CD4-positive, alpha-beta T cell treated with Interferon alpha-2 for 1 hour (primary cell): Measurements from ENCODE around the gene VIPR1.

Source experiments
- DNase-seq, 2 donors: peaks; one replicate each; pipeline ENCODE4 v3.0.0-alpha.2; 2020 to 2022

Gene VIPR1

DNA sequence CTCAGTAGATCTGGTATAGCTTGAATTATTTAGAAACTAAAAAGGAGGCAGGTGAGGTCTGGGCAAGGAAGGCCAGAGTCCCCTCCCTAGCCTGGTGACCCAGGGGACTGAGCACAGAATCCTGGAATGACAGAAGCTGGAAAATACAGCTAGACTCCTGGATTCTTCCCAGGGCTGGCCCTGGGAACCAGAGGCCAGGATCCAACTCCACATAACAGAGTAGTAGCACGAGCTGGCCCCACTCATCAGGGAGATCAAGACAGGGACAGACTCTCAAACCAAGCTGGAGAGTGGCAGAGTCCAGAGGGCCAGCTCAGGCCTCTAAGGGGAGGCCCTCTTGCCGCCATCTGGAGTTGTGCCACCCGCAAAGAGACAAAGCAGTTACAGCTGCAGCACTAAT, 10.7 kb downstream of the VIPR1 start:
- no peak for DNase-seq

DNA sequence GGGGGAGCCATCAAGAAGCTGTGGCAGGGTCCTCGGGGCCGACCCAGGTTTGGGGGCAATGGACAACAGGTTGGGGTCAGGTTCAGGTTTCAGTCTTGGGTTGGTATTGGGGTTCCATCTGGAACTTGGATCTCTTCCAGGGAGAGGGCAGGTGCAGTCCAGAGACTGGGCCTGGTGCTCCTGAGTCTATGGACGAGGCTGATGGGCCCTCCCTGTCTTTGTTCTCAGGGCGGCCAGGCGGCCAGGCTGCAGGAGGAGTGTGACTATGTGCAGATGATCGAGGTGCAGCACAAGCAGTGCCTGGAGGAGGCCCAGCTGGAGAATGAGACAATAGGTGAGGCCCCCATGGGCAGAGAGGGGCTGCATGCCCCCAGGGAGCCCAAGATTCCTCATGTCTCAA, 11.1 kb downstream of the VIPR1 start:
- DNase-seq: no peak

DNA sequence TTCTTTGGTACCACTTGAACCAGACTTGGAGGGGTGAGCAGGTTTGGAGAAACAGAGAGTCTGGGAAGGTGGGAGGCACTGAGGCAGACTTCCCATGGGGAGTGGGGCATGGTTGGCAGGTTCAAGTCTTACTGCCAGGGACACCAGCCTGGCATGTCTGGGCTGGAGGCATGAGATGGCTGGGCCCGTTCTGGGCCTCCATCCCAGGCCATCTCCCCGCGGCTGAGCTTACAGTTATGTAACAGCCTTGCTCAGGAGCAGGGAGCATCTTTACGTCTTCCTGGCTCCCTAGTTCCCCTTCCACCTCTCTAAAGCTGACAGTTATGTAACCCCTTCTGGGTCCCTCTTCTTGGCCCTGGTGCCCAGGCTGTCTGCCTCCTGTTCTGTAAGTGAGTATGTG, 12.4 kb downstream of the VIPR1 start:
- DNase-seq: no peak

DNA sequence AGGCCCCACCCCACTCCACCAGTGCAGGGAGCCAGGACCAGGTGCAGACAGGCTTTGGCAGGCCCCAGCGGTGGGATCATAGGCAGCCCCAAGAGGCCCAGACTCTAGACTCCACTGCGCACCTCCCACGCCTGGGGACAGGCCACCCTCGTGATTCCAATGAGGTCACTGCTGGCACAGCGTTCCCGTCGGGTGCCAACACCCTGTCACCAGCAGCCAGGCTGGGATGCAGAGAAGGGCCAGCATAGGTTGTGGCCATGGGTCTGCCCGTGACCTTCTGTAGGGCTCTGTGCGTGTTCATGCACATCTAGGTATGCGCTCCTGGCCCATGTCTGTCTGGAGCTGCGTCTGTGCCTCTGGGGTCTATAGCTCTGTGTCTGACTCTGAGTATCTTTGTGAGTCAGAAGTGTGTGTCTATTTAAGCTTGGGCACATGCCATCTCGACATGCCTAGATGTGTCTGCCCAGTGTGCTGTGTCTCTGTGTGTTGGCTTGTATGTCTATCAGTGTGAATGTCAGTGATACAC, 13.0 kb downstream of the VIPR1 start:
- no peak for DNase-seq

DNA sequence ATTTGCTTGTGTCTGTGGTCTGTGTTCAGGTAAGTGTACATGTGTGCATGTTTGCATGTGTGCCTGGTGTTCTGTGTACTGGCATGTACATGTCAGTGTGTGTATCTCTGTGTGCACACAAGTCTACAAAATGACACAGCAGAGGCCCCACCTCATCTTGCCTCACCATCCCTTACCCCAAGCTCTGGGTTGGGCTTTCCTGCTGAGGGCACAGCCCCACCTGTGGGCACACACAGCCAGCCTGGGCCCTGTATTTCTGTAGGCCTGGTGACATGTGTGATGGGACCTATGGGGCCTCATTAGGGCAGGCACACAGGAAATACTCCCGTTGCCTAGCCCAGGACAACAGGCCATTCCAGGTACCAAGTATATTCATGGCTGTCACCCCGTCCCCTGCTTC, 13.5 kb downstream of the VIPR1 start:
- no peak for DNase-seq

DNA sequence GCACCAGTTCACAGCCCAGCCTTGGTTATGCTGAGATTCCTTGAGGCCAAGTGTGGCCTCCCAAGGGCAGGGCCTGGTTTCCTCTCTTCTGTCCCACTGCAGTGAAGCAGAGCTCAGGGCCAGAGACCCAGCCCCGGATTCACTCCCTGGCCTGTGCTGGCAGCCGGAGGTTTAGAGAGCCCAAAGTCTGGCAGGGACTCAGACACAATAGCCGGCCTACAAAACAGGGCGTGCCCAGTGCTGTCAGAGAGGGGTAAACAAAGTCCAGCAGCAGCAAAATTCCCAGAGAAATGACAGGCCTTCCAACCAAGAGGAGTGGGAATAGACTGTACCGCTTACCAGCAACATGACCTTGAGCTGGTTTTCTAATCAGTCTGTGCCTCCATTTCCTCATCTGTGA, 14.0 kb downstream of the VIPR1 start:
- DNase-seq: no peak

DNA sequence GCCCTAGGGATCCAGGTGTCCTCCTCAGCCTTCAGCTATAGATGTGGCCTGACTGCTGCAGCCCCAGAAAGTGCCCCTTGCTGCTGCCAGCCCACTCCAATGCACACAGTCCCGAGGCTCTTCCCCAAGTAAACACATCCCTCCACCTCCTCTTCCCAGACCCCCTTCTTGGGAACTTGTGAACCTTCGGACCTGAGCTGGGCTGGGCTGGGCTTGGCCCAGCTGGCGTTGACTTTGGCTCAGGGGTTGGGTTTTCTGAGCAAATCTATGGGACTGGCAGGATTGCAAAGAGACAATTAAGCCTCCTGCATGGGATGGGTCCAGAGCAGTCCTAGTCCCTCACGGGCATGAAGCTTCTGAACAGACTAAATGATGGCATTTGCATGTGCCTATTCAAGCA, 14.7 kb downstream of the VIPR1 start:
- no peak for DNase-seq

DNA sequence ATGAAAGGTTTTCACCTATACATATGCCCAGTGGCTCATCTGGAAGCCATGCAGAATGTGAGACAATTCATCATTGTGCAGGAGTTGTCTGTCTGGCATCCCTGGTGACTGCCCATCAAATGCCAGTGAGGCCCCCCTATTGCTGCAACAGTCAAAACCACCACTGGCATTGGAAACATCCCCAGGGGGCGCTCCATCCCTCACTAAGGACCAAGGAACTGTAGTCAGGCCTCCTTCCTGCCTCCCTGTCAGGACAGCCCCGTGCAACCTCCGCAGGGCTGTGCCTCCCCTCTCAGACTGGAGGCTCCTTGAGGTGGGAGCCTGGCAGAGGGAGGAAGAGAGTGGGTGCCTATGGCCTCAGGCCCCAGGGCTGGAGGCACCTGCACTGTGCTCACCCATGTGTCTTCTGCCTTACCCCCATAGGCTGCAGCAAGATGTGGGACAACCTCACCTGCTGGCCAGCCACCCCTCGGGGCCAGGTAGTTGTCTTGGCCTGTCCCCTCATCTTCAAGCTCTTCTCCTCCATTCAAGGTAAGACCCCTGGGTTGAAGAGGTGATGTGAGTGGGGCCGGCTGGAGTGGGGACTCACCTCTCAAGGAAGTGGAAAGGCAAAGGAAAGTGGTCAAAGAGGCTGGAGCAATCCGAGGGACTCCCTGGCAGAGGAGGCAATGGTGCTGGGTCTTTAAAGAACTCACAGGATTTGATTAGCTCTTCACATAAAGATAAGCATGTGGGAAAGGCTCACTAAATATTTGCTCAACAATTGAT, 16.5 kb downstream of the VIPR1 start:
- DNase-seq: peak; percentile 26 to 70

DNA sequence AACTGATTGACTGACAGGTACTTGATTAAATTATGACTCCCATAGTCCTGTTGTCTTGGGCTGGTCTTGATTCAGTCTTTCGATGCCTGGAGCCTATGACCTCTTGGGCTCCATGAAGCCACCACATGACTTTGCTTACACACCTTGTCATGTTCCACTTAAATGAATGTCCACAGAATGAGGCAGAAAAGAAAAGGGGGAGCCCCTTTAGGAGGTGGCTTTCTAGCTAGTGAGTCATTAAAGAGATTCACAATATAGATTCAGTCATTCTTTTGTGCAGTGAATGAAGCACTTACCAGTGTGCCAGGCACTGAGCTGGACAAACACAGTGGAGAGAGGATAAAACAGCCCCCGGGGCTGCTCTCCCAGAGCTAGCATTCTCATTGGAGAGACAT, 17.1 kb downstream of the VIPR1 start:
- DNase-seq: no peak

DNA sequence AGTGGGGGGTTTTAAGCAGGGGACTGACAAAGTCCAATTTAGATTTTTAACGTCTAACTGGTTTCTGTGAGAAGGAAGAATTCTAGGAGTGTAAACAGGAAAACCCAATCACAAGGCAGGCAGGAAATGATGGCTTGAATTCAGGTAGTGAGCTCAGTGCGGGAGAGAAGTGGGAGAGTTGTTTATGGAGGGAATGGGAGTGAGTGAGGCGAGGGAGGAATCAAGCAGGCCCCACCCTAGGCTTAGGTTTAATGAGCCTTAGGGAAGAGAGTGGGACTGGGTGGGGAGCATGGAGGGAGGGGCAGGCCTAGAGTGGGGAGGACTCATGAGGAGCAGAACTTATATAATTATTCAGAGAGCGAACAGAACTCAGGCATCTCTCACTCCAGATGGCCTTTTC, 17.9 kb downstream of the VIPR1 start:
- no peak for DNase-seq

DNA sequence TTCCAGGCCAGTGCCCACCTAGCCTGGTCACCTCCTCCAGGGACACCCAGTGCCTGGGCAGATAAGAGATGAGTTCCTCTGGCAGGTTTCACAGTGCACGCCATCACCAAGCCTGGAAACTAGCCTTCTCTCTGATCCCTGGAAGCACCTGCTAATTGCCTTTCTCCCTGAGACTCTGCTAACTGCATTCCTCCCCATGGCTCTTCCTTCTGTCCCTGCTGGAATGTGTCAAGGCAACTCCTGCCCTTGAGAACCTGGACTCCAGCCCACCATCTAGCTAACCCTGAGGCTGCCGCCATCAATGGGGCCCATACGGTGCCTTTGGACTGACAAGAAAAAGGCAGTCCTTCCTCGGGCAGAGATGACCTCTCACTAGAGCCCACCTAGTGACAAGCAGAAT, 18.5 kb downstream of the VIPR1 start:
- DNase-seq: no peak

DNA sequence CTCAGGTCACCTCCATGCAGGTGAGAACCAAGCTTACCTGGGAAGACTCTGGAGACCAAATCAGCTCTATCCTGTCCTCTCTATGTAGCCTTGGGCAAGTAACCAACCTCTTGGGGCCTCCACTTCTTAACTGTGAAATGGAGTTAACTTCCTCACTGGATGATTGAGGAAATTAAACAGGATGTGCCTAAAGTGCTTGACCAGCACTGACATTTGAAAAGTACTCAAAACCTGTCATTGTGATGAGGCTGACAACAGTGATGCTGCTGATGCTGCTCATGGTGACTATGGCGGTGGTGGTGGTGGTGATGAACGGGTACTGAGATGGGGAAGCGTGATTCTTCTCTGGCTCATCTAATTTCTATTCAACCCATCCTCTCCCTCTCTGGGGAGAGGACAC, 22.3 kb downstream of the VIPR1 start:
- DNase-seq: no peak

DNA sequence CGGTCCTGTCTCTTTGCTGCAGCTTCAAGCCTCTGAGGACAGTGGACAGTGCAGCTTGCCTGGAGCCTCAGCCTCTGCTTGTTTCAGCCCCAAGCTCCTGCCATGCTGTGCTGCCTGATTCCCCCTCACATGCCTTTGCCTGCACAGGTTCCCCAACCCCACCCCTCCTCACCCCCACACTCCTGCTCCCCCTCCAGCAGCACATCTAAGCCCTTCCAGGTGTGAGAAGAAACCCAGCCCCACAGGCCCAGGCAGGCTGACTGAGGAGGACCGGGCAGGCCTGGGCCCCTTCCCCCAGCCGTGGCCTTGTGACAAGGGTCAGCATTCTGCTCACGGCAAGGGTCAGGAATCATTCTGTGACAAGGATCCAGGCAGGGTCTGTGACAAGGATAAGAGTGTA, 22.8 kb downstream of the VIPR1 start:
- no peak for DNase-seq

DNA sequence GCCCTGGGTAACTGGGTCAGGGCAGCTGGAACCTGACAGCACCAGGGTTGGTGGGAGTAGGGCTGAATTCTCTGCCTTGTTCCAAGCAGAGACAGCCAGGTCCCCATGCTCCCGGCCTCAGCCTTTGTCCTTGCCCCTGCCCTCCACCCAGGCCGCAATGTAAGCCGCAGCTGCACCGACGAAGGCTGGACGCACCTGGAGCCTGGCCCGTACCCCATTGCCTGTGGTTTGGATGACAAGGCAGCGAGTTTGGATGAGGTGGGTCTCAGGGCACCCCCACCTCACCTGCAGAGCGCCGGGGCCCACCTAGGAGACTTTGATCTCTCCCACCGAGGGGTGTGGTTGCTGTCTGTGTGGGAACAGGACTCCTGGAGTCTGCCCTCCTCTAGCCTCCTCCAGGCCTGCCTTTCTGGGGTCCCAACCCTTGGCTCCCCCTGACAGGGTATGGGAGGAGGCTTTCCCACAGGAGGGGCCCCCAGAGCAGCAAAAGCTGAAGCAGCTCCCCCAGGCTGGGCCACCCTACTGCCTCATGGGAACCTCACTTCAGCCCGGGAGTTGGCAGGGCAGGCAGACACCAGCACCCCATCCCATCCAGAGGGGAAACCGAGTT, 23.4 kb downstream of the VIPR1 start:
- DNase-seq: no peak

DNA sequence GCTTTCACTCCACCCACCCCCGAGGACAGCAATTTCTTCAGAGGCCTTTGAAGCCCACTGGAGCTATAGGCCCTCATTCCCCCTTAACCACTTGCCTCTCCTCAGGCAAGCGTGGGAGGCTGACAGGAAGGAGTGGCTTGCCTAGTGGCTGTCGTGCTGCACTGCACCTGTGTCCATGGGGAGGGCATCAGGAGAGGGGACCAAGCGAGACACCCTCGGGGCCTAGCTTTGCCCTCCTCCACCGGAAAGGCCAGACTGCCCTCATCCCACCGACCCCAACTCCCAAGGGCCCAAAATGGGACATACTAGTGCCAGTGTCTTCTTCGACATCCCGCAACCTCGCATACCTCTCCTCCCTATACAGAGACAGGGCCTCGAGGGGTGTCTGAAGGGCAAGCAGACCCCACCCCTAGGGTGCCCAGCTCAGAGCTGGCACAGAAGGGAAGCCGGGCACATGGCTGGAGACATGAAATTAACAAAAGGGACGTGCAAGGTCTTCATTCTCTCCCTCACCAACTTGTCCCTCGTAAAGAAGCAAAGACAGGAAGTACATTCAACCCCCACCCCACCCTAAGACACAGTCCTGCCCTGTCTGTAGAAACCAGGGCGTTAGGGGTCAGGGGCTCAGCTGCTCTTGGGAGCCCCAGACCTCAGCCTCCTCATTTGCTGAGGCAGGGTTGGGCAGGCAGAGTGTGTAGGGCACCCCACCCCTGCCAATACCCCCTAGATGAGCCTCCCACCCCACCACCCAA, 24.3 kb downstream of the VIPR1 start:
- DNase-seq: peak; percentile 23 to 55

DNA sequence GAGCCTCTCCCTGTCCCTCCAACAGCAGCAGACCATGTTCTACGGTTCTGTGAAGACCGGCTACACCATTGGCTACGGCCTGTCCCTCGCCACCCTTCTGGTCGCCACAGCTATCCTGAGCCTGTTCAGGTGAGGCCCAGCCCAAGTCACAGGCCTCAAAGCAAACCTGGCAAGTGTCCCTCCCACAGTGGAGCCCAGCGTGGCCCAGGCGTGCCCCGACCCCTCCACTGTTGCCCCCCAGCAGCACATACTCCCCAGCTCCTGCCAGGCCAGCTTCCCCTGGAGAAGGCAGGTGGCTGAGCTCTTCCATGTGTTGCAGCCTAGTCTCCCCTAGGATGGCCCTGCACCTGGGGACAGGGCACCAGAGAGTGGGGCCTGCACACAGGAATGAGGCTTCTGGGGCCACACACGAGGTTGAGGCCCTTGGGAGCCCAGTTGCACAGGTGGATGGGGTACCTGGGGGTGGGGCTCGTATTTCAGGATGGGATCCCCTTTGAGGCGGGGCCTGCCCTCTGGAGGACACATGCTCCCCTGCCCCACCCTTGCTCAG, 25.0 kb downstream of the VIPR1 start:
- DNase-seq: no peak

DNA sequence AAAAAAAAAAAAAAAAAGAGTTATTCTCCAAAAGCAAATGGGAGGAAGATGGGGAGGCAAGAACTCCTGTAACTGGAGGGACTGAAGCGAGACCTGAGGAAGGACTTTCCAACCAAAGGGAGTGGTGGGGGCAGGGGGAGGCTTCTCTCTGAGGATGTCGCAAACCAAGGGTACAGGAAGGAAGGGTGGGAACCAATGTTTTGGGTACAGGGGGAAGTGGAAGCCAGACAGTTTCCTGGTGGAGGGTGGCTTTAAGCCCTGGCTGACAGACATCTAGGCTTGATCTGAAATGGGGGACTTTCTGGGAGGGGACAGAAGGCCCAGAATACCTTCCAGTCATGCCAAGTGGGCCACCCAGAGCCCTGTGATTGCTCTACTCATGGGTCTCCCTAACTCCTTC, 27.0 kb downstream of the VIPR1 start:
- DNase-seq: peak; percentile 5 to 48

DNA sequence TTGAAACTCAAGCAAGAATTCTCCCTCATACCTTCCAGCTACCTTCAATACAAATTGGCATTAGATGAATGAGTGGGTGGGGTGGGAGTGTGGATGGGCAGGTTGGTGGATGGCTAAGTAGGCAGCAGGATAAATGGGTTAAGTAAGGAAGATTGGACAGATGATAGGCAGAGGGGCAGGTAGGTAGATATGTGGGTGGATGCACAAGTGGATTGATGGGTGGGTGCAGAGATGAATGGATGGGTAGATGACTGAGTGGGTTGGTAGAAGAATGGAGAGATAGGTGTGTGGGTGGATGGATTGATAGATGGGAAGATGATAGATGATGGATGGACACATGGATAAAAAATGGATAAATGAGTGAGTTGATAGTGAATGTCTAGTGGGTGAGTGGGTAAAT, 27.6 kb downstream of the VIPR1 start:
- no peak for DNase-seq

DNA sequence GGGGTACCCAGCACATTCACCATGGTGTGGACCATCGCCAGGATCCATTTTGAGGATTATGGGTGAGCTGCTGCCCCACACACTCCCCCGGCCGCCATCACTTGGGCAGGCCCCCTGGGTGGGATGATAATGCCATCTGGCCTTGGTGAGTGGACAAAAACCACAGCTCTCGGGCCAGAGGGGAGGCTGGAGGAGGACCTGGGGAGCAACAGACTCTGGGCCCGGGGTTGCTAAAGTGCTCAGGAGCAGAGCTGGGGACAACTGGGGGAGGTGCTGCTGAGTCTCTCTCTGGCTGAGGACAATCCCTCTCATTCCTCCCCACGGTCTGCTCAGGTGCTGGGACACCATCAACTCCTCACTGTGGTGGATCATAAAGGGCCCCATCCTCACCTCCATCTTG, 29.0 kb downstream of the VIPR1 start:
- DNase-seq: no peak

DNA sequence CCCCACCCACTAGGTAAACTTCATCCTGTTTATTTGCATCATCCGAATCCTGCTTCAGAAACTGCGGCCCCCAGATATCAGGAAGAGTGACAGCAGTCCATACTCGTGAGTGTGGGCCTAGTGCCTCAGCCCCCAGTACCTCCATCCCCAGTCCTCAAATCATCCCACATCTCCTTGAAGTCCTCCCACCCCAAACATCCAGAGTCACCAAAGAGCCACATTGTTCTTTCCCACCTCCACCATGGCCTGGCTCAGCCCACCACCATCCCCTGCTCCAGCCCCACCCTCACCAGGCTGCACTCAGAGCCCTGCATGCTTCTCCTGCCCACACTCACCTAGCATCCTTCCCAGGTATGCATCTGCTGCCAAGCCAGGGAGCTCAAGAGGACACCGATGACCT, 29.8 kb downstream of the VIPR1 start:
- DNase-seq: no peak

DNA sequence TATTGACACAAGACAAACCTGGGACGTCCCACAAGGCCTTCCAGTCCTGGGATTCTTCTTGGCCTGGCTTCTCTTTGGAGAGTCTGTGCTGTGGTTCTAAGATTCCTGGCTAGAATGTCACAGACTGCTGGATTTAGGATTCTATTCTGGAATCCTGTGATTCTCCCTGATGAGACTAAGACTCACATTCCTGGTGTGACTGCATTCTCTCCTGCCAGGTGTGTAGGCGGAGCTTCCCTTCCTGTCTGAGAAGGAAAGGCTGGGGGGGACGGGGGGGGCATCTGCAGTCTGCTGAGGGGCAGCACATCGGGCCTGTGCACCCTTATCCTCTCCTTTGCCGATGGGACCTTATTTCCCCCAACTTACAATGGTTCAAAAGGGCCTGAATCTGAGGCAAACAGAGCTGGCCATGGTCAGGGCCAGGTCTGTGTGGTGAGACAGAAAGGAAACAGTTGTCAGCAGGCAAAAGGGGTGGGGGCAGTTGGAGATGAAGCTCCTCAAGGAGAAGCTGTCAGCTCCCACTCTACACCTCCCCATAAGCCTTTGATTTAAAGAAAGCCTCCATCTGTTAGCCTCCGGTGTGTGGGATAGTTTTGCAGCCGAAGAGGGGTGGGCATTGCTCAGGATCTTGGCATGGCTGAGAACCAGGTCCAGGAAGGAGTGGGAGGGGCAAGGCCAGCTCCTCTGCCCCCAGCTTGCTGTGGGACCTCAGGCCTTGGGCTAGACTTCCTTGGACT, 30.9 kb downstream of the VIPR1 start:
- no peak for DNase-seq

DNA sequence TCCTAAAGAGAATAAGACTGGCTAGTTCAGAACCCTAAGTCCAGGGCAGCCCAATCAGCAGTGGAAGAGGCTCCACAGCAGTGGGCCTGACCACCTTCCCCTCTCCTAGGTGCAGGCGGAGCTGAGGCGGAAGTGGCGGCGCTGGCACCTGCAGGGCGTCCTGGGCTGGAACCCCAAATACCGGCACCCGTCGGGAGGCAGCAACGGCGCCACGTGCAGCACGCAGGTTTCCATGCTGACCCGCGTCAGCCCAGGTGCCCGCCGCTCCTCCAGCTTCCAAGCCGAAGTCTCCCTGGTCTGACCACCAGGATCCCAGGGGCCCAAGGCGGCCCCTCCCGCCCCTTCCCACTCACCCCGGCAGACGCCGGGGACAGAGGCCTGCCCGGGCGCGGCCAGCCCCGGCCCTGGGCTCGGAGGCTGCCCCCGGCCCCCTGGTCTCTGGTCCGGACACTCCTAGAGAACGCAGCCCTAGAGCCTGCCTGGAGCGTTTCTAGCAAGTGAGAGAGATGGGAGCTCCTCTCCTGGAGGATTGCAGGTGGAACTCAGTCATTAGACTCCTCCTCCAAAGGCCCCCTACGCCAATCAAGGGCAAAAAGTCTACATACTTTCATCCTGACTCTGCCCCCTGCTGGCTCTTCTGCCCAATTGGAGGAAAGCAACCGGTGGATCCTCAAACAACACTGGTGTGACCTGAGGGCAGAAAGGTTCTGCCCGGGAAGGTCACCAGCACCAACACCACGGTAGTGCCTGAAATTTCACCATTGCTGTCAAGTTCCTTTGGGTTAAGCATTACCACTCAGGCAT, 33.7 kb downstream of the VIPR1 start:
- peak; percentile 42 to 62 for DNase-seq
